Activated gamma-delta T cell treated with Interleukin-2 at 50 U/mL for 16 hours (primary cell): ENCODE results near the gene TTC1.
"Not testable (repeated sequence)": the region's sequence is repeated elsewhere in the genome, so short reads cannot be mapped to it uniquely, and the experiment has no call there.

ENCODE experiments used
- DNase-seq: peaks from one replicate; pipeline ENCODE4 v3.0.0-alpha.2; 2020

The TTC1 gene

DNA sequence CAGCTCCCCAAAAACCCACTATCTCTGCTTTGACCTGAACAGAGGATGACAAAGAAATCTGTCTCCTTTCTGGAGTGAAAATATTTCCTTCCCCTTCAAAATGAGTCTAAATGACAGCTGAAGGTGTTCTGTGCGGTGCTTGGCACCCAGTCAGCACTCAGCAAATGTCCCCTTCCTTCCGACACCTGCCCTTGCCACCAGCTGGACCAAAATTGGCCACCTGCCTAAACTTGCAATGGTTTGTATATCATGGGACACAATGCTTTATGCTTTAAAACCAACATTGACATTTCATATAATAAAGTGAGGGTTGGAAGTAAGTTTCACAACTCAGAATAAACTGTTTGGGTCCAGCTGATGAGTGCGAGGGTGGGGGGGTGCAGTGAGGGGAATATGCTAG is 7.5 kb upstream of the TTC1 start:
- DNase-seq: no peak

DNA sequence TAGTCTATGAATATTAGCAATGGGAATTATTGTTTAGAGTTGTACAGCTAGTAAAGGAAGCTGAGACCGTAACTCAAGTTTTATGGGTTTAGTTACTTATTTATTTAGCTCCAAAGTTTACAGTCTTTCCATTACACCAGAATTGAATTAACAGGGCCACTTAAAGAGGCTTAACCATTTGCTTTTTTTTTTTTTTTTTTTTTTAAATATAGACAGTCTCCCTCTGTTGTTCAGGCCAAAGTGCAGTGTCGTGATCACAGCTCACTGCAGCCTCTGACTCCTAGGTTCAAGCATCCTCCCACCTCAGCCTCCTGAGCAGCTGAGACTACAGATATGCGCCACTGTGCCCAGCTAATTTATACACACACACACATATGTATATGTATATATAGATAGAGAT is 1.4 kb upstream of the TTC1 start:
- no peak for DNase-seq

DNA sequence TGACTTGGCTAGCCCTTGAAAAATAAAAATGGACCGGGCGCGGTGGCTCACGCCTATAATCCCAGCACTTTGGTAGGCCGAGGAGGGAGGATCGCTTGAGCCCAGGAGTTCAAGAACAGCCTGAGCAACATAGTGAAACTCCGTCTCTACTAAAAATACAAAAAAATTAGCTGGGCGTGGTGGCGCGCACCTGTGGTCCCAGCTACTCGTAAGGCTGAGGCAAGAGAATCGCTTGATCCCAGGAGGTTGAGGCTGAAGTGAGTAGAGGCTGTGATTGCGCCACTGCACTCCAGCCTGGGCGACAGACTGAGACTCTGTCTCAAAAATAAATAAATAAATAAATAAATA is 436 bp upstream of the TTC1 start:
- DNase-seq: not testable (repeated sequence)

DNA sequence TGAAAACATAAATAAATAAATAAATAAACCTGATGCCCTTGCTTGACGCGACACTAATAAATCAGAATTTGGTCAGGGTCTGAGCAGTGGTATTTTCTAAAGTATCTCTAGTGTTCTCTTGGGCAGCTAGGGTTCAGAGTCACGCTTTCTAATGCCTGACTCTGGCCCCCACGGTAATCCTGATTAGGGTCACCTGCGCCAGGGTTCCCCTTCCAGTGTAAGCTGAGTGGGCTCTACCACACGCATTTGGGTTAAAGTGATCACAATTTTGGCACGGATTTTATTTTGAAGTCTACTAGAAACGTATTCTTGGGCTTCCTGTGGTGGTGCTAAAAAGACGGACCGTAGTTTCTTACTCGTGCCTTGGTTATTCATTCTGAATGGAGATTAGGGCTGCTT is 651 bp downstream of the TTC1 start:
- no peak for DNase-seq

- DNase-seq: no peak
Measured at GRCh38 chr5:160011471-160011870, 2.5 kb downstream of the TTC1 start.

- DNase-seq: not testable (repeated sequence)
Measured at GRCh38 chr5:160014197-160014596, 5.3 kb downstream of the TTC1 start.

GRCh38 chr5:160018945-160019625 is 10.1 kb downstream of the TTC1 start:
- DNase-seq: no peak

GRCh38 chr5:160020266-160020770 is 11.4 kb downstream of the TTC1 start:
- no peak for DNase-seq

DNA sequence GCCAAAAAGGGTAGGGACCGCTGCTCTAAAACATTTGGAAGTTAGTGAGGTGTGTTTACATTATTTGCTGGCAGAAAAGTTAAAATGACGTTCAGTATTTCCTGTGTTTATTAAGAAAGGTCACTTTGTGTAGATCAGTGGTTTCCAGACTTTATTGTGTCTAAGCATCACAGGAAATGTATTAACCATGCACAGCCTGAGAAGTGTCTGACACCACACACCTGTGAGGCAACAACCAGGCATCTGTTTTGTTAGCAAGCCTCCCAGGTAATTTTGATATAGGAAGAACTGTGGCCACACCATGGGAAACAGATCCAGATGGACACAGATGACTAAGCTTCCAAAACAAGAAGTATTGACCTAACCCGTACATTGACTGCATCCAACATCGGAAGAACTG is 12.0 kb downstream of the TTC1 start:
- no peak for DNase-seq

GRCh38 chr5:160021831-160022446 is 13.0 kb downstream of the TTC1 start:
- peak; percentile 52 for DNase-seq

GRCh38 chr5:160023007-160023907 is 14.3 kb downstream of the TTC1 start:
- DNase-seq: no peak

DNA sequence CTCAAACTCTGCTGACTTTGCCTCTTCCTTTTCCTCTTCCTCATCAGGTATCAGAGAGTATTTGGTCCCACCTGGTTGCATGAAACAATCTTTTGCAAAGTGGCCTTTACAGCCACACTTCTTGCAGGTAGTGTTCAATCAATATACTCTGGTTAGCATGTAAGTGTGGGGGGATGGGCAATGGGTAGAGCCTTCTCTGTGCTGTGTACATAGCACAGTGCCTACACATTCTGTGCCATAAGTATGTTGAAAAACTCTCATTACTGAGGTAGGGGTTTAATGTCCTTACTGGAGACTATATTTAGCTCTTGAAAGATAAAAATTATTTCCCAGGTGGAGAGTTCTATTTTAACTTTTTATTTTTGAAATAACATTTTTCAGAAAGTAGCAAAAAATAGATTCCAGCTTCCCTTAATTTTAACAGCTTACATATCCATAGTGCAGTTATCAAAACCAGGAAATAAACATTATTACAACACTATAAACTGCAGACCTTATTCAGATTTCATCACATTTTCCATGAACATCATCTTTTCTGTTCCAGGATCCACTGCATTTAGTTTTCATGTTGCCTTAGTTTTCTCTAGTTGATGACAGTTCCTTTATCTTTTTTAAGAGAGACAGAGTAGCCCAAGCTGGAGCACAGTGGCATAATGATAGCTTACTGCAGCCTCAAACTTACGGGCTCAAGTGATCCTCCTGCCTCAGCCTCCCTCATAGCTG is 15.1 kb downstream of the TTC1 start:
- DNase-seq: no peak

GRCh38 chr5:160029004-160029403 is 20.1 kb downstream of the TTC1 start:
- DNase-seq: no peak

GRCh38 chr5:160029540-160030139 is 20.7 kb downstream of the TTC1 start:
- no peak for DNase-seq

- DNase-seq: no peak
Measured at GRCh38 chr5:160030631-160031377, 21.9 kb downstream of the TTC1 start.

DNA sequence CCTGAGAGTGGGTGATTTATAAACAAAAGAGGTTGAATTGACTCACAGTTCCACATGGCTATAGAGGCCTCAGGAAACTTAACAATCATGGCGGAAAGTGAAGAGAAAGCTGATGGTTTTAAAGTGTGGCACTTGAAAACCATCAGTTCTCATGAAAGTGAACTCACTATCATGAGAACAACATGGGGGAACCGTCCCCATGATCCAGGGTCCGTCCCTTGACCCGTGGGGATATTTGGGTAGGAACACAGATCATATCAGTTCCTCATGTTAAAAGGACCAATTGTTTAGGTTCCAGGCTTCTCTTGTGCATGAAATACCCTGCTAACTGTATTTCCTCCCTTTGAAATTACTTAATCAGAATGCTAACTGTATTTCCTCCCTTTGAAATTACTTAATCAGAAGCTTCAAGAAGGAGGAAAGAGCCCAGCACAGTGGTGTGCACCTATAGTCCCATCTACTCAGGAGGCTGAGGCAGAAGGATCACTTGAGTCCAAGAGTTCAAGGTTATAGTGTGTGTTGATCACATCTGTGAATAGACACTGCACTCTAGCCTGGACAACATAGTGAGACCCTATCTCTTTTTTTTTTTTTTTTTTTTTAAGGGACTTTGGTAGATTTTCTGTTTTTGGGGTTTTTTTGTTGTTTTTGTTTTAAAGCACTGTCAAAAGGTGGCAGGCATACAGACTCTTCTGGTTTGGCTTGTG is 24.8 kb downstream of the TTC1 start:
- no peak for DNase-seq

DNA sequence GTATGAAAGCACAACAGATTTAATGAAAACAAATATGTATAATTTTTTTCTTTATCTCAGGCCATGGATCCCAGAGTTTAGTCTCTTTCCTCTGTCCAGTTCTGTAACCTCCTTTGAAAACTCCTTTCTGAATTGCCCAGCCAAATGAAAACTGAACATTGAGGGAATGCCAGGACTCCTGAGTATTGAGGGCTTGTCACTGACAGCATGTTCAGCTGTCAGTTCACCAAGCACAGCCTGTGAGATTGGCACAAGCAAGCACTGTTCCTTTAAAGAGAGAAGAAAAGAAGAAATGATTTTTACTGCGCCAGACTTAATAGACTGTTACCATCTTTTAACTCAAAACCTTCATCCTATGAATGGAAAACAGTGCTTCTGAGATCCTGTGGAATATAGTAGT is 27.3 kb downstream of the TTC1 start:
- DNase-seq: no peak

DNA sequence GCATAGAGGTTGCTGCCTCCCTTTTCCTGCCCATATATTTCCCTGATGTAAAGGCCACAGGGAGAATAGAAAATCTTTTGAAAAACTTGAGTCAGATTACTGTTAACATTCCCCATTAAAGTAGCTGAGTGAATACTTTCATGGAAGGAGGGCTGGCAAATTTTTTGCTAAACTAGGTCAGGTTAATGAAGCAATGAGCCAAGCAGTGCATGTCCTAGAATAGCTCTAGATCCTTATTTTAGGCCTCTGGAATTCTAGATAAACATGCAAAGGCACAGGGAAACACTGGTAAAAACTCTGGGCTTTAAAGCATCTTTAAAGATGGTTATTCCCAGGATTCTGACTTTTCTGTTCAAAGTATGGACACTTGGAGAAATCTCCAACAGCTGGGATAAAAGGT is 27.9 kb downstream of the TTC1 start:
- no peak for DNase-seq

DNA sequence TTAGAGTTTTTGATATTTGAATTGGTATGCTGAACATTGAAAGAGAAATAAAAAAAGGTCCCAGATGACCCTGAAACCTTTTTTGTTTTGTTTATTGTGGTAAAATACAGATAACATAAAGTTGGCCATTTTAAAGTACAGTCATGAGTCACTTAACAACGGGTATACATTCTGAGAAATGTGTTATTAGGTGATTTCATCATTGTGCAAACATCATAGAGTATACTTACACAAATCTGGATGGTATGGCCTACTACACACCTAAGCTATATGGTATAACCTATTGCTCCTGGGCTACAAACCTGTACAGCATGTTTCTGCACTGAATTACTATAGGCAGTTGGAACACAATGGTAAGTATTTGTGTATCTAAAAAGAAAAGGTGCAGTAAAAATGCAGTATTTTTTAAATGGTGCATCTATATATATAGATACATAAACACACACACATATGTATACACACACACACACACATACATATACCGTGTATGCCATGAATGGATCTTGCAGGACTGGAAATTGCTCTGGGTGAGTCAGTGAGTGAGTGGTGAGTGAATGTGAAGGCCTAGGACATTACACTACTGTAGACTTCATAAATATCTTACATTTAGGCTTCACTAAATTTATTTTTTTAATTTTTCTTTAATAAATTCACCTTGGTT is 31.0 kb downstream of the TTC1 start:
- no peak for DNase-seq

- DNase-seq: no peak
Measured at GRCh38 chr5:160040471-160040835, 31.5 kb downstream of the TTC1 start.

DNA sequence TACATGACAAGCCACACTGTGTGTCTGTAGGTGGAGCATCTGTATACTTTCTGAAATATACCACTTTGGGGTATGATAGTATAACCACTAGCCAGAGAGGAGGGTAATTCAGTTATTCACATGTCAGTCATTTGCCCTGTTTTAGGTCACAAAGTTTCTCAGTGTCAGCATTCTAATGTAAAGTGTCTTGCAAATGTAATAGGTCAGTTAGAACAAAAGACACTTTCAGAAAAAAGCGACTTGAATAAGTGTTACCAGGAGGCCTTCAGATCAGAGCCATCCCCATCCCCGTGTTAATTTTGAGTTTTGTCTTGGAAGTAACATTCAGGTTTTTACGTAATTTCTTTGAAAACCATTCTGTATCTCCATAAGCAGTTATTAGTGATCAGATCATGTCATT is 33.7 kb downstream of the TTC1 start:
- no peak for DNase-seq
